Hair follicle dermal papilla cell (primary cell): ENCODE measurements around the gene APEH. TPM values are rescaled to one million over a fixed set of nuclear protein-coding genes. Genes with fewer than 3 reads are reported as not detected.

Experiments
- small RNA-seq: library from RNA; depleted of rRNA; stranded (forward); fragments of <200 nt; gene quantifications from one replicate; pipeline ENCODE3, GENCODE V24; 2012
- total RNA-seq: library from RNA; depleted of rRNA; stranded (reverse); fragments of >200 nt; gene quantifications from 2 replicates; pipeline ENCODE4 v1.2.3, GENCODE V29; 2012

APEH gene
- total RNA-seq, result 83.4 and 103 TPM in 2 replicates

GRCh38 chr3:49673715-49674496, at the start of gene APEH:
Gene APEH, plus strand, starts transcription at chr3:49674351. Its CDS starts 51 bp downstream, at chr3:49674402.

DNA sequence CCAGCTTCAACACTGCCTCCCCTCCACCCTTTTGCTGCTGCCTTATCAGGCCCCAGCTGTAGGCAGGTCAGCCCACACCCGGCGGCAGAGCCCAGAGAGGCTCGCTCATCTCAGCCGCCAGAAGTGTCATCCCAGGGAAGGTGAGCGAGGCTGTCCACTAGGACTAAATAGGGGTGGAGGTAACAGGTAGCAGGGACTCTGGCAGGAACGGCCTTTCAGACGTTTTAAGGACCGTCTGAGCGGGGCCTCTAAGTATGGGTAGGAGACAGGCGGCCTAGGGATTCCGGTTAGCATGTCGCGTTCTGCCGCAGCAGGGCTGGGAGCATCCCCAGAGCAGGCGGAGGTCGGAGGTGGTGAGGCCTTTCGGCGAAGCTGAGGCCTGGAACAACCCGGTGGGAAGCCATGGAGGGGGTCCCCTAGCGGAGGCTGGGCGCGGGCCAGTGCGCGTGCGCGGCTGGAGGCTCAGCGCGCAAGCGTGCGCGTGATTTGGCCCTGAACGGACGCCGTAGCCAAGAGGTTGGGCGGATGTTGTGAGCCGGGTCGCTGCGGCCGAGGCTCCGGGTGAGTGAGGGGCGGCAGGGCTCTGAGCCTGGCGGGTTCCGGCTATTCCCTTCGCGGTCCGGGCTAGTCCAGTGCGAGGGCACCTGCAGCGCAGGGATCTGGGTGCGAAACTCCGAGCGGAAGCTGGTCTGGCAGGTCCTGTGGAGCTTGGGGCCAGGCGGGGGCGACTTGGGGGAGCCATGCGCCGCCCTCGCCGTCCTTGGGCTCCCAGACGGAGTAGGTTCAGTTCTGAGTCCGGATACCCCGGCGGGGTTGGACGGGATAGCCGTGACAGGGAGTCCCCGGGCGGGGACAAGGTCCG, 15.1 kb downstream of the APEH start, which contains the start of the genes MST1 and RNF123:
MST1 (minus strand) TSS at position 429 of the 862 bp plus-strand sequence. CDS start 783 bp downstream, outside the sequence.
RNF123 (plus strand) TSS at position 512 of the 862 bp plus-strand sequence. CDS start 1,609 bp downstream, outside the sequence.

DNA sequence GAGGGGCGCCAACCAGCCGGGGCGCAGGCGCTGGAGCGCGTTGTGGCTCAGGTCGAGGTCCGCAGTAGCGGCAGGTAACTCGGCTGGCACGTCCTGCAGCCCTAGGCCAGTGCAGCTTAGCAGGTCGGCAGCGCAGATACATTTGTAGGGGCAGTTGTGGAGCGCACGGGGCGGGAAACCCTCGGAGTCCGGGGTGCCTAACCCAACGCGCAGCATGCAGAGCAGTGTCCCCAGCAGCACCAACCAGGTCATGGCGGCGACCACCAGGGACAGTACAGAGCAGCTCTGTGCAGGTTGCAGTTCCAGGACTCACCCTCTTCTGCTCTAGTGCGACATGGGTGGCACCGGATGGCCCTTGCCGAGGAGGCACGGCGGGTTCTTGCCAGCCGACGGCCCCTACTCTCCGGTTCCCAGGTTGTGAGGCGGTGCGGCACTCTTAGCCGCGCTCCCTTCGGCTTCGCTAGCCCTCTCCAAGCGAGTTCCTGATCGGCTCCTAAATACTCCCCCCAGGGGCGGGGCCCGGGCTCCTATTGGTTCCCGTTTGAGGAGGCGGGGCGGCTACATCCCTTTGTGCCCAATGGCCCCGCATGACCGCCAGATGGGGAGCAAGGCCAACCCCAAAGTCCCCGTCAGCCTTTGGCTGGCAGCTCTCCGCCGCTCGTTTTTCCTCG, 45.2 kb downstream of the APEH start, which contains the start of gene AMIGO3:
AMIGO3 (minus strand) TSS at position 471 of the 671 bp plus-strand sequence; CDS start at position 252, 219 bp downstream.

DNA sequence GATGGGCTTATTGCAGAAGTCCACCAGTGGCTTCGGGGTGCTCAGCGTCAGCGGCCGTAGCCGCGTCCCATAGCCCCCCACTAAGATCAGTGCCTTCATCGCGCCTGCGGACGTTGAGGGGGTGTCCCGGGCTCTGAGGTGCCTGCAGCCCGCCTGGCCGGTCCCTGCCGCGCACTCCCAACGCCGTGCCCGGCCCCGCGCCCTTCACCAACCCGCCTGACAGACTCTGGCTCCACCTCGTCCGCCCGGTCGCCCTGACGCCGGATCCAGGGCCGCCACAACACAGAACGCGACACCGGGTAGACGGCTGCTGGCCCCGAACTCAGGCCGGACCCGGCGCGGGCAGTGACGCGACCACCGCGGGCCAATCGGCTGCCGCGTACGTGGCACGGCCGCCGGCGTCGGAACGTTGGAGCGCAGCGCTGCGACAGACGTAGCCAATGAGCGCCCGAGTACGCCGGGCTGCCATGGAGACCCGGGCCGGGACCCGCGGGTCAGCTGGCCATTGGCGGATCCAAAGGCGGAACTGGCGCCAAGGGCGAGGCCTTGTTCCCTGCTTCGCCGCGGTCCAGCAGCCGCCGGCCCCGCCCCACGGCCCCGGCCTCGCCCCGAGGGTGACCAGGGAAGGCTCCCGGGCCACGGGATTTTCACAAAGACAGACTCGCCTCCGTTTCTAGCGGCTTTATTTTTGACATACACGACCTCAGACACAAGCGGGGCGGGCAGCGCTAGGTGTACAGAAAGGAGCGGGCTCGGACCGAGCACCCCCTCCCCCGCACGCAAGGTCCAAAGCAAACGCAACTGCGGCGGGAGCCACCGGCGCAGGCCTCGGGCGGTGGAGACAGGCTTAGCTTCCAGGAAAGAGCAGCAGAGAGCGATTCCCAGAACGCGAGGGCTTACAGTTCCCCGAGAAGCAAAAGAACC, 49.7 kb downstream of the APEH start, which contains the start of gene GMPPB:
GMPPB (minus strand) TSS at position 324 of the 924 bp plus-strand sequence; CDS start at position 99, 225 bp downstream.

Small RNA genes lying within 50 kb of the gene (small RNA-seq; reads per million reads assigned to genes)
- gene AMIGO3, result not detected

Other genes starting within 250 kb of the APEH start
- 8.9 and 12.3 TPM in 2 replicates for gene NICN1, start 245.0 kb upstream of the APEH start, total RNA-seq
- 114 and 120 TPM in 2 replicates for gene DAG1, start 204.1 kb upstream of the APEH start, total RNA-seq
- under 0.01 and 0.16 TPM in 2 replicates for gene BSN, start 119.9 kb upstream of the APEH start, total RNA-seq
- 4.4 and 6.1 TPM in 2 replicates for gene MST1, start 15.1 kb downstream of the APEH start, total RNA-seq
- gene RNF123, start 15.2 kb downstream of the APEH start, total RNA-seq, result 26.9 and 27.9 TPM in 2 replicates
- gene AMIGO3, start 45.3 kb downstream of the APEH start, total RNA-seq, result 1.5 and 1.8 TPM in 2 replicates
- 29.3 and 31.0 TPM in 2 replicates for gene GMPPB, start 49.6 kb downstream of the APEH start, total RNA-seq
- 58.2 and 61.0 TPM in 2 replicates for gene IP6K1, start 112.2 kb downstream of the APEH start, total RNA-seq
- not detected in 2 replicates for gene CDHR4, start 125.5 kb downstream of the APEH start, total RNA-seq
- gene INKA1, start 128.9 kb downstream of the APEH start, total RNA-seq, result 11.7 and 14.1 TPM in 2 replicates
- gene UBA7, start 139.6 kb downstream of the APEH start, total RNA-seq, result 79.9 and 94.6 TPM in 2 replicates
- gene TRAIP, start 182.2 kb downstream of the APEH start, total RNA-seq, result 2.2 and 2.6 TPM in 2 replicates
- gene CAMKV, start 195.6 kb downstream of the APEH start, total RNA-seq, result not detected in 2 replicates
- gene MST1R, start 229.5 kb downstream of the APEH start, total RNA-seq, result 1.1 TPM in 2 replicates